Astrocyte (in vitro differentiated cells and primary cell): ENCODE results near the gene PGA3.

ENCODE experiments used
- CTCF ChIP-seq: IDR thresholded peaks from 2 replicates; pipeline ENCODE4 v1.5.1; 2011; ENCODE audit warnings: low read depth, mild to moderate bottlenecking, inconsistent platforms, low read length, moderate library complexity; ENCODE audit not compliant: insufficient read depth
- EZH2 ChIP-seq: IDR thresholded peaks from 2 replicates; pipeline ENCODE4 v1.6.1; 2012; ENCODE audit warnings: mild to moderate bottlenecking, low read length, inconsistent platforms; ENCODE audit not compliant: insufficient read depth

GRCh38 chr11:61170566-61170965 is 32.7 kb upstream of the PGA3 start:
- TF ChIP-seq CTCF (no peak), EZH2 (no peak)
